Choroid plexus epithelial cell (primary cell): ENCODE measurements around the gene ITPR3.

Source experiments
- DNase-seq: peaks from one replicate; pipeline ENCODE4 v3.0.0-alpha.2; 2010; ENCODE audit warnings: low read depth
- H3K4me3 ChIP-seq: 2 replicates; pipeline ENCODE4 v1.5.1; 2011; ENCODE audit warnings: low read depth, mild to moderate bottlenecking, control low read depth, low read length, moderate library complexity
- CTCF ChIP-seq: conservative IDR thresholded peaks from 2 replicates; pipeline ENCODE4 v1.5.1; 2011; ENCODE audit warnings: low read depth, mild to moderate bottlenecking, control low read depth, inconsistent platforms, low read length, moderate library complexity

Gene ITPR3

GRCh38 chr6:33586108-33586640 lies 34.9 kb upstream of the ITPR3 start:
- no peak overlapping the region for H3K4me3 ChIP-seq
- TF ChIP-seq CTCF = no peak
- no peak for DNase-seq

GRCh38 chr6:33587529-33587928 lies 33.6 kb upstream of the ITPR3 start:
- DNase-seq = no peak
- no peak overlapping the region for H3K4me3 ChIP-seq
- no peak for TF ChIP-seq CTCF

- no peak for DNase-seq
- TF ChIP-seq CTCF = no peak
- H3K4me3 ChIP-seq = no peak overlapping the region
Measured at GRCh38 chr6:33588894-33589293, 32.2 kb upstream of the ITPR3 start.

GRCh38 chr6:33589392-33589730 lies 31.8 kb upstream of the ITPR3 start:
- no peak overlapping the region for H3K4me3 ChIP-seq
- no peak for TF ChIP-seq CTCF
- DNase-seq = no peak

- peak; percentile 97 for TF ChIP-seq CTCF
- no peak overlapping the region for H3K4me3 ChIP-seq
- peak; percentile 74 for DNase-seq
Measured at GRCh38 chr6:33589731-33590530, 31.2 kb upstream of the ITPR3 start.

GRCh38 chr6:33590531-33591198 lies 30.5 kb upstream of the ITPR3 start:
- TF ChIP-seq CTCF = no peak
- no peak overlapping the region for H3K4me3 ChIP-seq
- no peak for DNase-seq
